HPDE6-E6E7 (cell line): ENCODE measurements around the gene ARHGEF33.

Experiments
- DNase-seq: peaks from one replicate; pipeline ENCODE4 v3.0.0; 2011; ENCODE audit warnings: missing footprints; ENCODE audit errors: extremely low spot score

The ARHGEF33 gene

DNA sequence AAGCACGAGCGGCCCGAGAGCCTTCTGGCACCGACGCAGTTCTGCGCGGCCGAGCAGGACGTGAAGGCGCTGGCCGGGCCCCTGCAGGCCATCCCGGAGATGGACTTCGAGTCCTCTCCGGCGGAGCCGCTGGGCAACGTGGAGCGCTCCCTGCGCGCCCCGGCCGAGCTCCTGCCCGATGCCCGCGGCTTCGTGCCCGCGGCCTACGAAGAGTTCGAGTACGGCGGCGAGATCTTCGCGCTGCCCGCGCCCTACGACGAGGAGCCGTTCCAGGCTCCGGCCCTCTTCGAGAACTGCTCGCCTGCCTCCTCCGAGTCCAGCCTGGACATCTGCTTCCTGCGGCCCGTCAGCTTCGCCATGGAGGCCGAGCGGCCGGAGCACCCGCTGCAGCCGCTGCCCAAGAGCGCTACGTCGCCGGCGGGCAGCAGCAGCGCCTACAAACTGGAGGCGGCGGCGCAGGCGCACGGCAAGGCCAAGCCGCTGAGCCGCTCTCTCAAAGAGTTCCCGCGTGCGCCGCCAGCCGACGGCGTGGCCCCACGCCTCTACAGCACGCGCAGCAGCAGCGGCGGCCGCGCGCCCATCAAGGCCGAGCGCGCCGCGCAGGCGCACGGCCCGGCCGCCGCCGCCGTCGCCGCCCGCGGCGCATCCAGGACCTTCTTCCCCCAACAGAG, 70.4 kb downstream of the ARHGEF33 start:
- DNase-seq: peak; percentile 86

DNA sequence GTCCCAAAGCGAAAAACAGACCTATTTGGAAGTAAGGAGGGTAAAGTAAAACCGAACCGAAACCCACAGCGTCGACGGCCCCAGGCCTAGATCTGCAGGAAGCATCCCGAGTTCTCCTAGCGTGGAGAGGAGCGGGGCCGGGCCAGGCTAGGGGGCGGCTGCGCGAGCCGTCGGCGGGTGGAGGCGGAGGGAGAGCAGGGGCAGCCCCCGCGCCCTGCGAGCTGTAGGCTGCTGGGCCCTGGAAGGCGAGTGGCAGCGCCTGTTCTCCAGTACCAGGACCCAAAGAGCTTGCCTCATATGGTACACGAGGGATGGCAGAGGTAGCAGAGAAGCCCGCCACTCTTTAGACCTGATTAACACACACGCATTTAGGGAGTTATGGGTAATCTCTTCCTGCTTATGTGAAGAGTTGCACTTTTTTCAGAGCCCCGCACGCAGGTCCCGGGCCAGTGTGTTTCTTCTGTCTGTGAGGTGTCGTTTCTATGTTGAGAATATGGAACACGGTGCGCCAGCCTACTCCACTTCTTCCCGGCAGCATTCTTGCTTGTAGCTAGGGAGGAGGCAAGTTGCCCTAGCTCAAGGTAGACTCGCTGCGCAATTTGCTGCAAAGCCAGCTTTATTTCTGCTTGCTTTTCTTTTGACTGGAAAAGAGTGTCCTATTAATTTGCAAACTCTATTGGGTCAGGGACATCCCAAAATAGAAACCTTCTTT, 71.1 kb downstream of the ARHGEF33 start:
- DNase-seq: no peak

DNA sequence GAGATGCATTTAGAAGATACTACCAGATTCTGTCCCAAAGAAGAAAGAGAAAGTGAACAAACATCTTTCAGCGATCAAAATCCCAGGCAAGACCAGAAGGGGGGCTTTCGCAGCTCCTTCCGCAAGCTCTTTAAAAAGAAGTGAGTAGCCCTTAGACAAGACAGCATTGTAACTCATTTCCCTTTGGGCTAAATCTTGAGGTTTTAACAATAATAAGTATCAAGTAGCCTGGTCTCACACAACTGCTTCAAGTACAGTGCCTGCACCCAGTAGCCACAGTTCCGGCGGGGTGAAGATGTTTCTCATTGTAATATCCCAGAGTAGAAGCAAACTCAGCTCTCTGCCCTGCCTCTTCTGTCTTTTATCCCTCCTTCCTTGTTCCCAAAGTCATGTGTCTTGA, 76.3 kb downstream of the ARHGEF33 start:
- DNase-seq: no peak

DNA sequence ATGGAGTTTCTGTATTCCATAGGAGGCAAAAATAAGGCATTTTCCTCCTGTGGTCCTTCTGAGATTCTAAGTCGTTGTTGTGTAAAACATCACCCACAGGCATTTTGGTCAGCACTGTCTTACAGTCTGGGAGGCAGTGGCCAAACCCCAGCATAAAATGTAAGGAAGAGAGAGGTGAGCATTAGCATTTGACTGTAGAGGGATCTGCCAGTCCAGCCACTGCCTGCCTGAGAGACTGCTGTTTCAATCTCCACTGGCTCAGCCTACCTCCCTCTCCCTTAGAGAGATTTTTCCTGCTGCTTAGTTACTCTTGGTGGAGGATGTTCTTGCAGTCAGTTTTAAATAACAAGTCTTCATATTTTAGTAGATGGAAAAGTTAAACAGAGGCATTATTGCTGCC, 77.0 kb downstream of the ARHGEF33 start:
- no peak for DNase-seq

GRCh38 chr2:38968021-38968420, 78.3 kb downstream of the ARHGEF33 start:
- DNase-seq: no peak

DNA sequence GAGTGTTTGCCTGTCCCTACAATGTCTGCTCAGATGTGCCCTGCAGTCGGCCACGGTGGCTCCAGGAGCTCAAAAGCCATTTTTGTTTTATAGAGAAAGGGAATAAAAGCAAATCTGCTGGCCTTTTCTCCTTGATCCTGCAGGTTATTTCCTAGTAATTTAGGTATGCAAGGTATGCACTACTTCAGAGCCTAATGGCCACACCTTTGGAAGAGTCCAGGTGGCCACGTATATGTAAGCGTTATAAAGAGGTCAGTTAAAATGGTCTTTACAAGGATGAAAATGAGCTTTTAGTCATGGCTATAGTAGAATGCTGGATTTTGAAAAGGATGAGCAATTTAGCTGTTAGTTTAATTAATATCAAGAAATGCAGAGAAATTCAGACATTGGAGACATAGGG, 81.7 kb downstream of the ARHGEF33 start:
- no peak for DNase-seq

- DNase-seq: no peak
Measured at GRCh38 chr2:38973266-38973665, 83.6 kb downstream of the ARHGEF33 start.

DNA sequence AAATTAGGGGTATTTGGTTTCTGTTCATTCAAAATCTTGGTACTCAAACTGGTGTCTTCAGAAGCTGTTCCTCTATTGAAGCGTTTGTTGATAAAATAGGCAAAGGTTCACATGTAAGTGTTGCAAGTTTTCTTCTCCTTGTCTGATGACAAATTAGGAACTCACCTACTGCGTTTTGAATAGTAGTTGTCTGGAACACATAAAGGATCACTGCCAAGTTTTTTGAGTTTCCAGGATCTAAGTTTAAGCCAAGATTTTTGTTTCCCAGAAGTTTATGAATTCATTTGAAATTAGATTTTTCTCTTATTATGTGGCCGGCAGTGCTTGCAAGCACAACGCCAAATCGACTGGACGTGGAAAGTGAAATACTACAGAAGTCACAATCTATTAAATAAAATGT, 85.4 kb downstream of the ARHGEF33 start:
- DNase-seq: no peak

- DNase-seq: no peak
Measured at GRCh38 chr2:38977047-38977446, 87.4 kb downstream of the ARHGEF33 start.

DNA sequence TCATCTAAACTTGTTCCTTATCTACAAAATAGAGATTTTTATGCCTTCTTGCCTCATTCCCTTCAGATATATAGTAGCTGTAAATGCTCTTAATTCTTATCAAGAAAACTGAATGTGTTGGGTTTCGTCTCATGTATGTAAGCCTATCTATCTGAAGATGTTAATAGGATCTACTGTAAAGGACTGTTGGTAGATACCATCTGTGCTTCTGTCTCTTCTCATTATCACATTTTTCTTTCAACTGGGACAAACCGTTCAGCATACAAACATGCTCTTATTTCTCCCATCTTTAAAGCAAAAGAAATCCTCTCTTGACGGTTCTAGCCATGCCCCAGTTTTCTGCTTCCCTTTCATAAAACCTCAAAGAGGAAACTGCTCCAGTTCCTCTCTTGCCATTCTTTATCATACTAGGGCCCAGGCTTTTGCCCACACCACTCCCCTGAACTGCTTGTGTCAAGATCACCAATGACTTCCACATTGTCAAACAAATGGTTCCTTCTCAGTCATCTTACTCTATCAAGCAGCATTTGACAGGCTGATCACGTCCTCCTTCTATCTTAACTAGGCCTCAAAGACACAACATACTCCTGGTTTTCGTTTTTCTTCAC, 88.7 kb downstream of the ARHGEF33 start:
- no peak for DNase-seq

GRCh38 chr2:38978908-38979307, 89.2 kb downstream of the ARHGEF33 start:
- no peak for DNase-seq

DNA sequence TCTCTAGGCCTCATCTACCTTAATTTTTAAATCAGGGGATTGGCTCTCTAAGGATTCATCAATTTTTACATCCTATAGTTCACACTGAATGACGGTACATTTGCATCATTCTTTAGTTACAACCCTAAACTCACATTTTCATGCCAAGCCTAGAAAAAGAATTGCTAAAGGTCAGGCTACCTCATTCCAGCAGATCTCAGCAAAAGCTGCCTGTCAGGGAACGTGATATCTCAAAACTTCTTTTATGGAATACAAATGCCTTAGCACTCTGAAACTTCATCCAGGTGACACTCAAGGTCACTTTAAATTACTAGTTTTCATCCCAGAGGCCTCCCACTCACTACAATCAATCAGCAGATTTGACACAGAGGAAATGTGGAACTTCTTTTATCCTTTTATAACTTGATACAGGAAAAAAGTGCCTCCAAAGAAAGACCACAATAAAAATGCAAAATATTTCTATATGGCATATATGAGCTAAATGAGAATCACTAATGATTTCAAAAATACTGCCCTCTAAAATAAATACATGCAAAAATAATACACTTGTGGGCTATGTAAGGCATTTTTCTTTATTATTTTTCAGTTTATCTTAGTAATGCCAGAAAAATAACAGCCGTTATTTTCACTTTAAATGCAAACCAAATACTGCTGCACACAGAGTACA, 91.5 kb downstream of the ARHGEF33 start:
- DNase-seq: no peak

DNA sequence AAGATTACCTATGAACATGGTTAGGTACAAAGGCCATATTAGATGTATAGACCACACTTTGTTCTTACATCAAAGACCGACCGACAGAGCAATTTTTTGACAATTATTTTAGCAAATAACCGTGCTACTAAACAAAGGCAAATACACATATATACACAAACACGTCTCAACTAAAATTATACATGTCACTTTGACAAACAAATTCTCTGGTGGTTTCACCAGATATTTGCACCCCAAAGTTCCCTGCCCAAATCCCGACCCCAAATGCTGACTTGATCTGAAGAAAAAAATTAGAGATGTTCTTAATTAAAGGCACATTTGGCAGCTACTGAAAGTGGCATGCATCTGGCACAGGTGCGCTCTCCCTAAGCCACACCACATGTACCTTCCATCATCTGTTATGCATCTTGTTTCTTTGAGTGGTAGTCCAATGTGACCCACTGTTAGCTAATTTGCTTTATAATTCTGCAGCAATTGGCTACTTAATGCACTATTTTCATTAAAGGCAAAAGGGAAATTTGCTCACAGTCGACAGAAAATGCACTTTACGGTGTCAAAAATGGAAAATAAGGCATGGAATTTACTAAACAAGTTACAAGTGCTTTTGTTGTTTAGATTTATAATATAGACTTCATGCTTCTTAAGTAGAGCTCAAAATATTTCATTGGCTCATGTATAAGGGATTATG, 92.1 kb downstream of the ARHGEF33 start:
- no peak for DNase-seq

- no peak for DNase-seq
Measured at GRCh38 chr2:38982498-38982897, 92.8 kb downstream of the ARHGEF33 start.

GRCh38 chr2:38988716-38989115, 99.0 kb downstream of the ARHGEF33 start:
- DNase-seq: no peak

GRCh38 chr2:38991899-38992298, 102.2 kb downstream of the ARHGEF33 start:
- no peak for DNase-seq

- peak; percentile 22 for DNase-seq
Measured at GRCh38 chr2:38997781-38998180, 108.1 kb downstream of the ARHGEF33 start.

DNA sequence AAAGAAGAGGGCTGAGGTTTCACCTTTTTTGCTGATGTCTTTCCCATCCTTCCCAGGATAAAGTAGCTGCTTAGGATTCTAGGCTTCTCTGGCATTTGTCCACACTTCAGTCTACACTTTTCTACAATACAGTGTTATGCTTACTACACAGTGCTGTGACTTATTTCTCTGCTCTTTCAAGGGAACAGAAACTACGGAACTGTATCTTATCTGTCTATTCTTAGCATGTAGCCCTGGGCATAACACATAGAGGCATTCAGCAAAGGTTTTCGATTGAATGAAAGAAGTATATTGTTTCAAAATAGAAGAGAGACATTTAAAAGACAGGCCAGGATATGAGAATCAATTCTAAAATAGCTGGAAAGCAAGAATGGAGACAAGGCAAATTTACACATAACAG, 110.9 kb downstream of the ARHGEF33 start:
- DNase-seq: no peak

DNA sequence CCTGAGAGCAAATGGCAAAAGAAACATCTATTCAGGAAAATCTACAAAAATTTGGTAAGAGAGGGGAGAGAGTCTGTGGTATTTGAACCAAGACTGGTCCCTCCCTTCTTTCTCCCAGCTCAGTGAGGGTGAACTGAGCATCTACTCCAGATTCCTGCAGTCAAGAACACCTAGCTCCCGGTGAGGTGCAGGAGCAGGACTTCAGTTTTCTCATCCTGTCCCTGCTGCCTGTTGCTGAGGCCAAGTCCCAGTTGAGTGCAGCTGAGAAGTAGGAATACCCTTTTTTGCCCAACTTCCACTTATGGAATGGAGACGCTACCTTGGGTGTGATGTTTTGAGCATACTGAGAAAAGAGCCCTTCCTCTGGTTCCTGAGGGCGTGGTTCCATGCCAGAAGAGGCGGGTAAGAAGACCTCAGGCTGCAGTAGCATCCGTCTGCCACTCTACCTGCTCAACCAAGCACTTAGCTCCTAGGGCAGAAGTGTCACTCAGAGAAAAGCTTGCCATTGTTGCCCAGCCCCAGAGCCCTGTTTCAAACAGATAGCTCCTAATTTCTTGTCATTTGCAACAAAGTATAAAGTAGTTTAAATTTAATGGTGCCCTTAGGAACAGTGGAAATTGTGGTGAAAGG, 118.3 kb downstream of the ARHGEF33 start:
- no peak for DNase-seq

- no peak for DNase-seq
Measured at GRCh38 chr2:39008665-39009064, 119.0 kb downstream of the ARHGEF33 start.

DNA sequence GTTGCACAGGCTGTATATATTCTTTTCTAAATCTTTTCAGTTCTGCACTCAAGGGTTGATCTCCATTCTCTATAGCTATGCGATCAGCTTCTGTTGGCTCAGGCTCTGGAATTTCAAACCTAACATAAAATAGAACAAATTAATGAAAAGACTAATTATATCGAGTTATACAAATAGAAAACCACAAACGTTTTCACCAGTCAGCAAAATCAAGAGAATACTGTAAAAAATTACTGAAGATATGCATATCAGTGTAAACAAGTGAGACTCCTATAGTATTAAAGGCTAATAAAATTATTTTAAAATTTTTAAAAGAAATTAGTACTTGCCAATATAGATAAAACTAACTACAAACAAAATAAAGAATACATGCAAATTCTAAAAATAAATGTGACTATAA, 124.2 kb downstream of the ARHGEF33 start:
- DNase-seq: no peak

- no peak for DNase-seq
Measured at GRCh38 chr2:39015424-39015823, 125.7 kb downstream of the ARHGEF33 start.
